Loucy (cell line): Measurements from ENCODE around the gene PTPRC.

Experiments
- EZH2phosphoT487 ChIP-seq: fragments of 200-600 bp; IDR thresholded peaks from 2 replicates; pipeline ENCODE4 v1.6.1; 2018; ENCODE audit warnings: antibody characterized with exemption, mild to moderate bottlenecking, moderate library complexity, borderline replicate concordance
- TF ChIP-seq, protein P1 (sequence below): fragments of 200-600 bp; sonication (generic); conservative IDR thresholded peaks from 2 replicates; pipeline ENCODE4 v1.5.1; 2014; ENCODE audit warnings: mild to moderate bottlenecking, antibody characterized with exemption, low read length

DNA sequence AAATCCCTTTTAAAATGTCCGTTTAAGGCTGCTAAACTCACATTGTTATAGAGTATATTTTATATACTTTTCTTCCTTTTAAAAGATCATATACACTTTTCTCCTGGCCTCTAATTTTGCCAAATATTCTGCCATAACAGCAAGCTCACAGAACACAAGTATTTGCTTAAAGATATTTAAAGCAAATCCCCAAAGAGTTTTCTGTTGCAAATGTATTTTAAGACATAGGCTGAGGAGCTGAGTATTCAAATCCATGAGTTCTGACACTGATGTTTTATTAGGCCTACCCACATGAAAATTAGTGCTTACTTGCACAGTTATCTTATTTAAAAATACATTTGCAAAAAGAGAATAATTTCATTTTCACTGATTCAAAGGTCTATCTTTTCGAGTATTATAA, 1.7 kb upstream of the PTPRC start:
- TF ChIP-seq, protein P1, sequence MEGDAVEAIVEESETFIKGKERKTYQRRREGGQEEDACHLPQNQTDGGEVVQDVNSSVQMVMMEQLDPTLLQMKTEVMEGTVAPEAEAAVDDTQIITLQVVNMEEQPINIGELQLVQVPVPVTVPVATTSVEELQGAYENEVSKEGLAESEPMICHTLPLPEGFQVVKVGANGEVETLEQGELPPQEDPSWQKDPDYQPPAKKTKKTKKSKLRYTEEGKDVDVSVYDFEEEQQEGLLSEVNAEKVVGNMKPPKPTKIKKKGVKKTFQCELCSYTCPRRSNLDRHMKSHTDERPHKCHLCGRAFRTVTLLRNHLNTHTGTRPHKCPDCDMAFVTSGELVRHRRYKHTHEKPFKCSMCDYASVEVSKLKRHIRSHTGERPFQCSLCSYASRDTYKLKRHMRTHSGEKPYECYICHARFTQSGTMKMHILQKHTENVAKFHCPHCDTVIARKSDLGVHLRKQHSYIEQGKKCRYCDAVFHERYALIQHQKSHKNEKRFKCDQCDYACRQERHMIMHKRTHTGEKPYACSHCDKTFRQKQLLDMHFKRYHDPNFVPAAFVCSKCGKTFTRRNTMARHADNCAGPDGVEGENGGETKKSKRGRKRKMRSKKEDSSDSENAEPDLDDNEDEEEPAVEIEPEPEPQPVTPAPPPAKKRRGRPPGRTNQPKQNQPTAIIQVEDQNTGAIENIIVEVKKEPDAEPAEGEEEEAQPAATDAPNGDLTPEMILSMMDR: no peak
- no peak for TF ChIP-seq EZH2phosphoT487
